GM10266 (cell line): ENCODE results near the gene CUL4A.

Experiments used
- DNase-seq: peaks from one replicate; pipeline ENCODE4 v3.0.0; 2012; ENCODE audit errors: extremely low spot score
- CTCF ChIP-seq: IDR thresholded peaks from 2 replicates; pipeline ENCODE4 v1.5.1; 2012; ENCODE audit warnings: mild to moderate bottlenecking, low read depth; ENCODE audit not compliant: control insufficient read depth, insufficient read depth; ENCODE audit errors: missing control alignments

CUL4A gene

GRCh38 chr13:113208421-113209335 is 735 bp upstream of the CUL4A start, which contains the start of gene PCID2:
Gene PCID2 (minus strand): TSS chr13:113208669. CDS start chr13:113208634, 35 bp downstream.
- peak; percentile 95 for DNase-seq
- TF ChIP-seq CTCF: no peak

- DNase-seq: peak; percentile 74
These were observed 477 bp downstream of the CUL4A start for GRCh38 chr13:113209759-113210421.

GRCh38 chr13:113210833-113211232 is 1.4 kb downstream of the CUL4A start:
- DNase-seq: no peak
- TF ChIP-seq CTCF: no peak

More at GRCh38 chr13:113209759-113210421, 477 bp downstream of the CUL4A start:
- TF ChIP-seq CTCF: no peak

GRCh38 chr13:113211774-113212173 is 2.4 kb downstream of the CUL4A start:
- no peak for DNase-seq
- no peak for TF ChIP-seq CTCF

GRCh38 chr13:113216254-113217048 is 7.0 kb downstream of the CUL4A start:
- TF ChIP-seq CTCF: no peak
- no peak for DNase-seq

GRCh38 chr13:113218586-113218985 is 9.2 kb downstream of the CUL4A start:
- no peak for DNase-seq
- no peak for TF ChIP-seq CTCF
